MM.1S (cell line): ENCODE measurements around the gene AKR1E2.

Experiments used
- DNase-seq: peaks from one replicate; pipeline ENCODE4 v3.0.0-alpha.2; 2015
- H2AFZ ChIP-seq: fragments of 300-600 bp; sonication (generic); 2 replicates; pipeline ENCODE4 v1.6.0; 2016; ENCODE audit warnings: antibody characterized with exemption, low read length
- H3F3A ChIP-seq: fragments of 300-600 bp; sonication (generic); 2 replicates; pipeline ENCODE4 v1.6.1; 2016; ENCODE audit warnings: mild to moderate bottlenecking, antibody characterized with exemption, low read length, moderate library complexity, mixed read lengths; ENCODE audit not compliant: insufficient read depth
- H3K27ac ChIP-seq: fragments of 300-600 bp; sonication (generic); 2 replicates; pipeline ENCODE4 v1.5.1; 2016; ENCODE audit warnings: mild to moderate bottlenecking, low read length
- H3K27me3 ChIP-seq: fragments of 300-600 bp; sonication (generic); replicated peaks from 2 replicates; pipeline ENCODE4 v1.6.0; 2016; ENCODE audit warnings: low read length; ENCODE audit not compliant: insufficient read depth
- H3K36me3 ChIP-seq: fragments of 300-600 bp; sonication (generic); replicated peaks from 2 replicates; pipeline ENCODE4 v1.6.1; 2016; ENCODE audit warnings: mild to moderate bottlenecking, low read length, mixed read lengths; ENCODE audit not compliant: insufficient read depth
- H3K4me1 ChIP-seq: fragments of 300-600 bp; sonication (generic); 2 replicates; pipeline ENCODE4 v1.6.1; 2016; ENCODE audit warnings: low read length, mixed read lengths
- H3K4me2 ChIP-seq: fragments of 300-600 bp; sonication (generic); 2 replicates; pipeline ENCODE4 v1.6.0; 2016; ENCODE audit warnings: low read depth, low read length
- H3K4me3 ChIP-seq: fragments of 300-600 bp; sonication (generic); 2 replicates; pipeline ENCODE4 v1.5.1; 2016; ENCODE audit warnings: low read length, mixed read lengths
- H3K79me2 ChIP-seq: fragments of 300-600 bp; sonication (generic); 2 replicates; pipeline ENCODE4 v1.6.1; 2016; ENCODE audit warnings: mixed run types, low read length, mixed read lengths
- H3K9ac ChIP-seq: fragments of 300-600 bp; sonication (generic); 2 replicates; pipeline ENCODE4 v1.6.1; 2016; ENCODE audit warnings: low read length, mixed read lengths
- H3K9me2 ChIP-seq: fragments of 300-600 bp; sonication (generic); replicated peaks from 2 replicates; pipeline ENCODE4 v1.6.1; 2016; ENCODE audit warnings: mild to moderate bottlenecking, low read length, mixed read lengths; ENCODE audit not compliant: insufficient read depth
- H3K9me3 ChIP-seq: fragments of 300-600 bp; sonication (generic); replicated peaks from 2 replicates; pipeline ENCODE4 v1.6.1; 2016; ENCODE audit warnings: mild to moderate bottlenecking, low read length, mixed read lengths; ENCODE audit not compliant: insufficient read depth
- H4K20me1 ChIP-seq: fragments of 300-600 bp; sonication (generic); 2 replicates; pipeline ENCODE4 v1.6.1; 2016; ENCODE audit warnings: mild to moderate bottlenecking, low read length, moderate library complexity, mixed read lengths; ENCODE audit not compliant: insufficient read depth
- CTCF ChIP-seq: fragments of 300-600 bp; sonication (generic); IDR thresholded peaks from 2 replicates; pipeline ENCODE4 v1.5.1; 2016; ENCODE audit warnings: antibody characterized with exemption, low read length, mixed read lengths
- EZH2 ChIP-seq: fragments of 300-600 bp; sonication (generic); optimal IDR thresholded peaks from 2 replicates; pipeline ENCODE3; 2017; ENCODE audit warnings: low read depth, mild to moderate bottlenecking, antibody characterized with exemption, low read length, mixed read lengths
- EZH2phosphoT487 ChIP-seq: fragments of 300-600 bp; sonication (generic); IDR thresholded peaks from 2 replicates; pipeline ENCODE4 v1.6.1; 2018; ENCODE audit warnings: antibody characterized with exemption, low read length

The AKR1E2 gene

GRCh38 chr10:4850397-4850796 lies 24.4 kb downstream of the AKR1E2 start:
- TF ChIP-seq CTCF (no peak), EZH2 (no peak), EZH2phosphoT487 (no peak)
- H3K4me2 ChIP-seq: peak overlapping the region; percentile 45
- no peaks in the 10 kb centered on the region for H3K9me2 ChIP-seq
- peak overlapping the region; percentile 72 for H2AFZ ChIP-seq
- H3K9me3 ChIP-seq: no peaks in the 10 kb centered on the region
- H3K27ac ChIP-seq: no peak overlapping the region
- peak overlapping the region; percentile 16; the same call in 1 of the 2 replicates for H3K9ac ChIP-seq
- no peaks in the 10 kb centered on the region for H3K27me3 ChIP-seq
- DNase-seq: no peak
- 0 out of 2 replicates have a peak overlapping the region, but pooled peaks have one; percentile 11 for H3K4me3 ChIP-seq
- H3F3A ChIP-seq: no peaks in the 10 kb centered on the region
- no peaks in the 10 kb centered on the region for H3K36me3 ChIP-seq
- H3K79me2 ChIP-seq: no peaks in the 10 kb centered on the region
- H4K20me1 ChIP-seq: no peaks in the 10 kb centered on the region
- 0 out of 2 replicates have a peak, but pooled peaks cover 4% of the 10 kb centered on the region for H3K4me1 ChIP-seq

GRCh38 chr10:4851176-4851575 lies 25.2 kb downstream of the AKR1E2 start:
- TF ChIP-seq EZH2phosphoT487: no peak
- TF ChIP-seq CTCF: no peak
- no peak for TF ChIP-seq EZH2
- no peaks in the 10 kb centered on the region for H3K9me3 ChIP-seq
- no peaks in the 10 kb centered on the region for H3F3A ChIP-seq
- H3K27me3 ChIP-seq: no peaks in the 10 kb centered on the region
- no peaks in the 10 kb centered on the region for H3K9me2 ChIP-seq
- DNase-seq: no peak
- H3K4me3 ChIP-seq: no peak overlapping the region
- H2AFZ ChIP-seq: no peak overlapping the region
- 0 out of 2 replicates have a peak, but pooled peaks cover 4% of the 10 kb centered on the region for H3K4me1 ChIP-seq
- H3K4me2 ChIP-seq: no peak overlapping the region
- H3K79me2 ChIP-seq: no peaks in the 10 kb centered on the region
- no peak overlapping the region for H3K27ac ChIP-seq
- H3K36me3 ChIP-seq: no peaks in the 10 kb centered on the region
- H4K20me1 ChIP-seq: no peaks in the 10 kb centered on the region
- H3K9ac ChIP-seq: no peak overlapping the region

GRCh38 chr10:4851846-4852245 lies 25.8 kb downstream of the AKR1E2 start:
- no peaks in the 10 kb centered on the region for H3K27me3 ChIP-seq
- 0 out of 2 replicates have a peak, but pooled peaks cover 4% of the 10 kb centered on the region for H3K4me1 ChIP-seq
- no peaks in the 10 kb centered on the region for H3K9me2 ChIP-seq
- no peaks in the 10 kb centered on the region for H4K20me1 ChIP-seq
- no peak for DNase-seq
- no peaks in the 10 kb centered on the region for H3K9me3 ChIP-seq
- H3K79me2 ChIP-seq: no peaks in the 10 kb centered on the region
- H3K4me3 ChIP-seq: no peak overlapping the region
- no peak for TF ChIP-seq EZH2
- TF ChIP-seq EZH2phosphoT487: no peak
- no peak for TF ChIP-seq CTCF
- no peak overlapping the region for H2AFZ ChIP-seq
- H3K9ac ChIP-seq: no peak overlapping the region
- H3K36me3 ChIP-seq: no peaks in the 10 kb centered on the region
- H3K27ac ChIP-seq: no peak overlapping the region
- H3F3A ChIP-seq: no peaks in the 10 kb centered on the region
- no peak overlapping the region for H3K4me2 ChIP-seq
